Measurements from ENCODE around the gene NEIL1. TPM values are rescaled to one million over a fixed set of nuclear protein-coding genes. Genes with fewer than 3 reads are reported as not detected.

Gene NEIL1
- total RNA-seq, 1 experiment from 2014 or later = 41.4 TPM

DNA sequence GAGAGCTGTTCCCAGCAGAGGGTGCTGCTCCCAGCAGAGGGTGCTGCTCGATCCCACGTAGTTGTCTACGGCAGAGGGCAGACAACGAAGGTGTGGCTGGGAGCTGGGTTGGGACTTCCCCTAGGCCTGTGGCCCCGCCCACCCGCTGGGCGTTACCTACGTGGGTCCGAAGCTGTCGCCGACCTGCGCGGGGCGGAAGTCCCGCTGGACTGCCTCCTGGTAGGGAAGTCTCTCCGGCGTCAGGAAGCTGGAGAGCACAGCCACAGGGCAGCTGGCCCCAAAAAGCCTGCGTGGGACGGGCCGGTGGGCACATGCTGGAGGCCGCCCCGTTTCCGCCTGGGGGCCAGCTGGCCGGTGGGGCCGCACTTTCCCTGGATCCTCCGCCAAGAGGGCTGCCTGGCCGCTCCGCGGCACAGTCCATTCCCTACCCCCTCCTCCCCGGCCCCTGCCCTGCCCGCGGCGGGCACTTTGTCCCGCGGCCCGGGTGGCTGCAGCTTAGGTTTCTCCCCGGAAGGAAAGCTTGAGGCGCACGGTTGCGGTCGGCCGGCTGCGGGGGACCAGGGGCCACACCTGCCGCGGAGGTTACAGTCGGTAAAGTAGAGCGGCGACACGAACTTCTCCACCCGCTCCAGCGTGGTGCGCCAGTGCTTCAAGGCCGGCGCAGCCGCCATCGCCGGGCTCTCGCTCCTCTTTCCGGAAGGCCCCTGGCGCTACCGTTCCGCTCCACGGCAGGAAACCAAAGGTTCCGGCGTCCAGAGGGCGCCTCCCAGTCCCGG is 21.3 kb downstream of the NEIL1 start, which contains the start of gene MAN2C1 (continued):
- TF ChIP-seq, protein P1, sequence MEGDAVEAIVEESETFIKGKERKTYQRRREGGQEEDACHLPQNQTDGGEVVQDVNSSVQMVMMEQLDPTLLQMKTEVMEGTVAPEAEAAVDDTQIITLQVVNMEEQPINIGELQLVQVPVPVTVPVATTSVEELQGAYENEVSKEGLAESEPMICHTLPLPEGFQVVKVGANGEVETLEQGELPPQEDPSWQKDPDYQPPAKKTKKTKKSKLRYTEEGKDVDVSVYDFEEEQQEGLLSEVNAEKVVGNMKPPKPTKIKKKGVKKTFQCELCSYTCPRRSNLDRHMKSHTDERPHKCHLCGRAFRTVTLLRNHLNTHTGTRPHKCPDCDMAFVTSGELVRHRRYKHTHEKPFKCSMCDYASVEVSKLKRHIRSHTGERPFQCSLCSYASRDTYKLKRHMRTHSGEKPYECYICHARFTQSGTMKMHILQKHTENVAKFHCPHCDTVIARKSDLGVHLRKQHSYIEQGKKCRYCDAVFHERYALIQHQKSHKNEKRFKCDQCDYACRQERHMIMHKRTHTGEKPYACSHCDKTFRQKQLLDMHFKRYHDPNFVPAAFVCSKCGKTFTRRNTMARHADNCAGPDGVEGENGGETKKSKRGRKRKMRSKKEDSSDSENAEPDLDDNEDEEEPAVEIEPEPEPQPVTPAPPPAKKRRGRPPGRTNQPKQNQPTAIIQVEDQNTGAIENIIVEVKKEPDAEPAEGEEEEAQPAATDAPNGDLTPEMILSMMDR (IDR thresholded peaks at IDR 0.05 in 2 of 3, conservative IDR thresholded peaks at IDR 0.05 in 1 of 3; ENCODE audit: borderline replicate concordance in 1 of 3, insufficient read depth in 1 of 3, low read depth in 2 of 3, low read length in 2 of 3) = peak; percentile 77 to 95 (median 88)
- TF ChIP-seq POLR2AphosphoS5 (IDR thresholded peaks at IDR 0.05; ENCODE audit: low read depth, low read length) (peak; percentile 95), ZFX (IDR thresholded peaks at IDR 0.05) (peak; percentile 86; the same call in 1 of the 2 replicates), SRF (IDR thresholded peaks at IDR 0.05; ENCODE audit: low read depth) (peak; percentile 66)

DNA sequence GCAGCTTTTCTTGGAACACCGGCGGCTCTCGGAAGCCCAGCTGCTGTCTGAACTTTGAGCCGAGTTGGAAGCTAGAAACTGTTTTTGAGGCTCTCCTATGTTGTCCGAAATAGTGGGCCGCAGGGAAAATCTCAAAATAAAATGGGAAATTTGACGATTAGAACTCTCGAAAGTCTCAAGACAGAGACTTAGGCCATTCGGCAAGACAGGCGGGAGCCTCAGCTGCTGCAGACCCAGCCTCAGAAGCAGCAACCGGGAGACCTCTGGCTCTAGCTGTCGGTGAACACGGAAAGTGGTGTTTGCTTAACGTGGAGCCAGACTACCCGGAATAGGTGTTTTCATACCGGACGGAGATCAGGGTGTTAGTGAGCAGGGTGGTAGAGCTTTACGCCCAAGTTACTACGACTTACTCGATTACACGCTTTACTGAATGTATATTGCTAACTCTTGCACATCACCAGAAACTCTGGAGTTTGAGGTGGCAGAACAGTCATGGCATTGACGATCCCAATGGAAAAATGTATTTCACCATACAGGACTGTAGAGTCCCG is 21.9 kb downstream of the NEIL1 start:
- peaks cover 11 to 23% of the 10 kb centered on the region in 2 experiments for H3K4me1 ChIP-seq (ENCODE audit: control insufficient read depth in 1 of 2, insufficient read depth in 2 of 2, low read length in 2 of 2)
- TF ChIP-seq EGR1 (IDR thresholded peaks at IDR 0.05; ENCODE audit: low read depth) (no peak), JUND (IDR thresholded peaks at IDR 0.05) (no peak), CBX3 (IDR thresholded peaks at IDR 0.05; ENCODE audit: low read depth) (no peak), POLR2AphosphoS5 (IDR thresholded peaks at IDR 0.05; ENCODE audit: low read depth, low read length) (no peak), ZNF274 (IDR thresholded peaks at IDR 0.05; ENCODE audit: low read depth, low read length) (no peak), CEBPB (IDR thresholded peaks at IDR 0.05; ENCODE audit: low read depth) (no peak), POLR2A (IDR thresholded peaks at IDR 0.05; ENCODE audit: borderline replicate concordance, extremely low read depth, insufficient read depth, insufficient read length) (no peak), SIN3A (IDR thresholded peaks at IDR 0.05; ENCODE audit: low read depth) (no peak), ZFX (IDR thresholded peaks at IDR 0.05) (no peak), FOSL1 (IDR thresholded peaks at IDR 0.05; ENCODE audit: low read depth) (no peak)
- TF ChIP-seq, protein P2, sequence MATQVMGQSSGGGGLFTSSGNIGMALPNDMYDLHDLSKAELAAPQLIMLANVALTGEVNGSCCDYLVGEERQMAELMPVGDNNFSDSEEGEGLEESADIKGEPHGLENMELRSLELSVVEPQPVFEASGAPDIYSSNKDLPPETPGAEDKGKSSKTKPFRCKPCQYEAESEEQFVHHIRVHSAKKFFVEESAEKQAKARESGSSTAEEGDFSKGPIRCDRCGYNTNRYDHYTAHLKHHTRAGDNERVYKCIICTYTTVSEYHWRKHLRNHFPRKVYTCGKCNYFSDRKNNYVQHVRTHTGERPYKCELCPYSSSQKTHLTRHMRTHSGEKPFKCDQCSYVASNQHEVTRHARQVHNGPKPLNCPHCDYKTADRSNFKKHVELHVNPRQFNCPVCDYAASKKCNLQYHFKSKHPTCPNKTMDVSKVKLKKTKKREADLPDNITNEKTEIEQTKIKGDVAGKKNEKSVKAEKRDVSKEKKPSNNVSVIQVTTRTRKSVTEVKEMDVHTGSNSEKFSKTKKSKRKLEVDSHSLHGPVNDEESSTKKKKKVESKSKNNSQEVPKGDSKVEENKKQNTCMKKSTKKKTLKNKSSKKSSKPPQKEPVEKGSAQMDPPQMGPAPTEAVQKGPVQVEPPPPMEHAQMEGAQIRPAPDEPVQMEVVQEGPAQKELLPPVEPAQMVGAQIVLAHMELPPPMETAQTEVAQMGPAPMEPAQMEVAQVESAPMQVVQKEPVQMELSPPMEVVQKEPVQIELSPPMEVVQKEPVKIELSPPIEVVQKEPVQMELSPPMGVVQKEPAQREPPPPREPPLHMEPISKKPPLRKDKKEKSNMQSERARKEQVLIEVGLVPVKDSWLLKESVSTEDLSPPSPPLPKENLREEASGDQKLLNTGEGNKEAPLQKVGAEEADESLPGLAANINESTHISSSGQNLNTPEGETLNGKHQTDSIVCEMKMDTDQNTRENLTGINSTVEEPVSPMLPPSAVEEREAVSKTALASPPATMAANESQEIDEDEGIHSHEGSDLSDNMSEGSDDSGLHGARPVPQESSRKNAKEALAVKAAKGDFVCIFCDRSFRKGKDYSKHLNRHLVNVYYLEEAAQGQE (IDR thresholded peaks at IDR 0.05; ENCODE audit: low read depth) = no peak
- TF ChIP-seq, protein P3, sequence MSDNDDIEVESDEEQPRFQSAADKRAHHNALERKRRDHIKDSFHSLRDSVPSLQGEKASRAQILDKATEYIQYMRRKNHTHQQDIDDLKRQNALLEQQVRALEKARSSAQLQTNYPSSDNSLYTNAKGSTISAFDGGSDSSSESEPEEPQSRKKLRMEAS (IDR thresholded peaks at IDR 0.05) = no peak
- TF ChIP-seq, protein P1 (IDR thresholded peaks at IDR 0.05 in 2 of 3, conservative IDR thresholded peaks at IDR 0.05 in 1 of 3; ENCODE audit: borderline replicate concordance in 1 of 3, insufficient read depth in 1 of 3, low read depth in 2 of 3, low read length in 2 of 3) = no peak

More for the DNA sequence above, 21.9 kb downstream of the NEIL1 start:
- H2AFZ ChIP-seq (ENCODE audit: low read depth, low read length, poor library complexity, severe bottlenecking) = no peak overlapping the region
- peak overlapping the region; percentile 95 for H3K27ac ChIP-seq (ENCODE audit: low read depth, low read length)
- no peaks in the 10 kb centered on the region for H3K9me3 ChIP-seq (ENCODE audit: control insufficient read depth in 1 of 2, insufficient read depth in 1 of 2, low read depth in 1 of 2, low read length in 2 of 2)
- BruUV-seq (replicated peaks) = TSS peak; percentile 75
- intact Hi-C loops (cut with micrococcal nuclease) = loop anchor here (1.0 to 5.0 kb wide), 4 partner anchors 259 to 315 kb away; partner anchors contain the start of genes IMP3 and SNUPN
- ChIA-PET RAD21 (ENCODE audit: low non-redundant PET in 1 of 2, low total read pairs in 2 of 2, uncharacterized antibody in 2 of 2, unreplicated experiment in 2 of 2) (interaction anchor here (0.5 to 1.6 kb wide), 5 partner anchors 83 to 433 kb away, joined by 3 to 9 read pairs (median 5); partner anchors contain the start of gene SIN3A (in 1 of the 2)), CTCF (interaction anchor here (0.9 to 2.5 kb wide), 12 partner anchors 33 to 747 kb away, joined by 3 to 34 read pairs (median 5); partner anchors contain the start of genes IMP3, SIN3A and SNX33), POLR2A (interaction anchor here (1.0 to 3.1 kb wide), 12 partner anchors 10 to 344 kb away, joined by 3 to 39 read pairs (median 6); partner anchors contain the start of genes CSPG4, IMP3, SIN3A and SNUPN)
- H3K9ac ChIP-seq (ENCODE audit: low read length) = peak overlapping the region; percentile 96
- DNase-seq (ENCODE audit: low read depth, low spot score) = no peak
- H3K36me3 ChIP-seq (ENCODE audit: control insufficient read depth in 1 of 2, insufficient read depth in 2 of 2, low read length in 2 of 2) = peaks cover 26% of the 10 kb centered on the region in 2 experiments
- H3K79me2 ChIP-seq (ENCODE audit: insufficient read depth, low read length) = peaks cover 7% of the 10 kb centered on the region
- H3K9me2 ChIP-seq (ENCODE audit: insufficient read depth) = no peaks in the 10 kb centered on the region
- peak overlapping the region; percentile 68 to 84 for H3K4me3 ChIP-seq (replicated peaks in 1 of 2; ENCODE audit: low read depth in 1 of 2, low read length in 2 of 2)
- ATAC-seq = no peak
- H4K20me1 ChIP-seq (ENCODE audit: insufficient read depth) = no peaks in the 10 kb centered on the region
- no peaks in the 10 kb centered on the region for H3K27me3 ChIP-seq (ENCODE audit: insufficient read depth, low read length)
- peak overlapping the region; percentile 80 for H3K4me2 ChIP-seq (ENCODE audit: low read length)
